HAP-1 (cell line): Measurements from ENCODE around the gene PLSCR3.
"Not testable (repeated sequence)": the region's sequence is repeated elsewhere in the genome, so short reads cannot be mapped to it uniquely, and the experiment has no call there.

Source experiments
- DNase-seq, 2 experiments: peaks; one replicate each; pipeline ENCODE4 v3.0.0-alpha.2; 2016 to 2020; ENCODE audit warnings: low spot score in 2 of 2
- H3K27me3 ChIP-seq: fragments of 250-450 bp; sonication (Bioruptor Pico); 2 replicates; pipeline ENCODE4 v1.5.1; 2020; ENCODE audit warnings: low read depth, mild to moderate bottlenecking, moderate library complexity
- H3K36me3 ChIP-seq: fragments of 250-450 bp; sonication (Bioruptor Pico); replicated peaks from 2 replicates; pipeline ENCODE4 v1.5.1; 2020; ENCODE audit warnings: mild to moderate bottlenecking
- H3K4me1 ChIP-seq: fragments of 250-450 bp; sonication (Bioruptor Pico); 2 replicates; pipeline ENCODE4 v1.5.1; 2020; ENCODE audit warnings: mild to moderate bottlenecking
- H3K4me3 ChIP-seq: fragments of 250-450 bp; sonication (Bioruptor Pico); 2 replicates; pipeline ENCODE4 v1.5.1; 2020; ENCODE audit warnings: mild to moderate bottlenecking, moderate library complexity
- H3K9me3 ChIP-seq: fragments of 250-450 bp; sonication (Bioruptor Pico); 2 replicates; pipeline ENCODE4 v1.5.1; 2020; ENCODE audit warnings: mild to moderate bottlenecking, moderate library complexity
- in situ Hi-C: fragments of 300-500 bp; cut with MboI; formaldehyde crosslinking; loops from 3 replicates; pipeline ENCODE4 v1.14.3; 2020; ENCODE audit warnings: low sequenced_read_pairs, inconsistent platforms, mixed read lengths

Gene PLSCR3

DNA sequence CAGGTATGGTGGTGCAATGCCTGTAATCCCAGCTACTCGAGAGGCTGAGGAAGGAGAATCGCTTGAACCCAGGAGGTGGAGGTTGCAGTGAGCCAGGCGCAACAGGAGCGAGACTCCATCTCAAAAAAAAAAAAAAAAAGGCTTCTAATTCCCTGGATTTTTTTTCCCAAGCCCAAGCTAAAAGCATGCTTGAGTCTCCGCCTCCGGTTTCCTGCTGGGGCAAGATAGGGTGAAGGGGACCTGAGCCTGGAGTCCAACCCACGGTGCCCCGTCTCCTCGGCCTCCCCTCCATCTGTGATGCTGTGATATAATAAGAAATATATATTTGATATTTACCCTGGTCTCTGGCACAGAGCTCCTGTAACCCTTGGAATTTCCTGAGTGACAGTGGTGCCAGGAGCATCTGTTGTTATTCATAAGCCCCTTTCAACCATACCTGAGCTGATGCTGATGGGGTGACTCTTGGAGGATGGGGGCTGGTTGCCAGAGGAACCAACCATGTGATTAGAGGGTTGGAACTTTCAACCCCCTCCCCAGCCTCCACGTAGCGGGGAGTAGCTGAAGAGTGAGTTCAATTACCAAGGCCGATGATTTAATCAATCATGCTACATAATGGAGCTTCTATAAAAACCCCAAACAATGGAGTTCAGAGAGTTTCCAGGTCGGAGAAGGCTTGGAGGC, 26.3 kb downstream of the PLSCR3 start:
- Histone ChIP-seq H3K36me3 (no peaks in the 10 kb centered on the region), H3K9me3 (no peaks in the 10 kb centered on the region), H3K27me3 (no peaks in the 10 kb centered on the region), H3K4me1 (no peaks in the 10 kb centered on the region), H3K4me3 (no peak overlapping the region)
- in situ Hi-C loops: no loop called here
- no peak for DNase-seq

DNA sequence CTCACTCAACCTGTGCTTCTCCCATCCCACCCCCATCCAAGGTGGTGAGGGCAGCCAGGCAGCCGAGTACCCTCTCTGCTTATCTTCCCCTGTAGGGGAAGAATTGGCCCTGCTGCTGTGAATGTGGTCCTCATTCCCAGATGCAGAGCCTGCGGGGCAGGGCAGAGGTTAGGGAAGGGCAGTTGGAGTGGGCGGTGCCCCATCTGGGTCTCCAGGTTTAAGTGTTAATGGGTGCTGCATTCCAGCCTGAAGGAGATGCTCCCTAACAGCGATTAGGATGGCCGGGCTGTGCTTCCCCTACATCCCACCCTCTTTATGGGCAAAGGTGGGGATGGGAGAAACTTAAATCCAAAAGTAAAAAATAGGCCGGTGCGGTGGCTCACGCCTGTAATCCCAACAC, 27.2 kb downstream of the PLSCR3 start:
- Histone ChIP-seq H3K4me3 (no peak overlapping the region), H3K9me3 (no peaks in the 10 kb centered on the region), H3K4me1 (no peaks in the 10 kb centered on the region), H3K27me3 (no peaks in the 10 kb centered on the region), H3K36me3 (no peaks in the 10 kb centered on the region)
- in situ Hi-C loops: no loop called here
- DNase-seq: no peak

DNA sequence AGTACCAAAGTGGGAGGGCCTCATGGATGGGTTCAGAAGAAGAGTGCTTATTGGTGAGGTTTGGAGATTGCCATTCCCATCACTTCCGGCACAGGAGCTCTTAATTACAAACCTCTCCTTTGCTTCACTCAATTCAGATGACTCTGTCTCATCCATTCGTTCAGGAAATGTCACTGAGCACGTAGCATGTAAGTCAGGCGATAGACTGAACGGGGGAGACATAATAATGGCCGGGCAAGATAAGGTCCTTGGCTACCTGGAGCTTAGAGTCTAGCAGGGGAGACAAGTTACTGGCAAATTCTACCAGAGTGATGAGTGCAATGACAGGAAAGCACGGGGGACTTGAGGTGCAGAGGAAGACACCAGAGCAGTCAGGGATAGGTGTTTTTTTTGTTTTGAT, 28.4 kb downstream of the PLSCR3 start:
- in situ Hi-C loops: not testable (repeated sequence)

DNA sequence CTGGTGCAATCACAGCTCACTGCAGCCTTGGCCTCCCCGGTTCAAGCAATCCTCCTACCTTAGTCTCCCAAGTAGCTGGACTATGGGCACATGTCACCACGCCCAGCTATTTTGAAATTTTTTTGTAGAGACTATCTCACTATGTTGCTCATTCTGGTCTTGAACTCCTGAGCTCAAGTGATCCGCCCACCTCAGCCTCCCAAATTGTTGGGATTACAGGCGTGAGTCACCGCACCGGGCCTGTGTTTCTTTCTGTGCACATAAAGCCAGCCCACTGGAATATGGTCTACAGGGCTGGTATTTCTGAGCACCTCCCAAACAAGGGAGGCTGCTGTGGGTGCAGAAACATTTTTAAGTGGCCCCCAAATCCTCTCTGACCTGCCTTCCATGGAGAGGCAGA, 31.0 kb downstream of the PLSCR3 start:
- DNase-seq: no peak
- Histone ChIP-seq H3K9me3 (no peaks in the 10 kb centered on the region), H3K36me3 (no peaks in the 10 kb centered on the region), H3K27me3 (no peaks in the 10 kb centered on the region), H3K4me1 (no peaks in the 10 kb centered on the region), H3K4me3 (no peak overlapping the region)
- in situ Hi-C loops: no loop called here

More for the DNA sequence above, 28.4 kb downstream of the PLSCR3 start:
- not testable (repeated sequence) for H3K4me1 ChIP-seq, DNase-seq, H3K4me3 ChIP-seq, H3K27me3 ChIP-seq, H3K36me3 ChIP-seq, H3K9me3 ChIP-seq

DNA sequence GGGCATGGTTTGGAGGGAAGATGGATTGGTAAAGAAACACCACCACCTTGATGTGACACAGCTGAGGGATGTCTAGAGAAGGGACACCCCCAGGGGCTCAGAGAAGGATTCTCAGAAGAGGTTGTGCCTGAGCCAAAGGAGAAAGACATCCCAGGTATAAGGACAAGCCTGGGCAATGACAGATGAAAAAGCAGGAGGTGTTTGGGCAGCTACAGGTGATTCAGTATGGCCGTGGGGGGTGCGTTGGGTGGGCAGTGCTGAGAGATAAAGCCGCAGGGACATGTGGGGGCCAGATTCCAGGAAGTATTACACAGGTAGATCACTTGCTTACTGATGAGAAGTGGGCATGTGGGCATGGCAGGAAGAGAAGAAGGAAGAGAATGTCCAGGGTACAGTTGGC, 32.4 kb downstream of the PLSCR3 start:
- no peaks in the 10 kb centered on the region for H3K36me3 ChIP-seq
- H3K9me3 ChIP-seq: no peaks in the 10 kb centered on the region
- no peak overlapping the region for H3K4me3 ChIP-seq
- in situ Hi-C loops: no loop called here
- no peak for DNase-seq
- no peaks in the 10 kb centered on the region for H3K4me1 ChIP-seq
- H3K27me3 ChIP-seq: no peaks in the 10 kb centered on the region

DNA sequence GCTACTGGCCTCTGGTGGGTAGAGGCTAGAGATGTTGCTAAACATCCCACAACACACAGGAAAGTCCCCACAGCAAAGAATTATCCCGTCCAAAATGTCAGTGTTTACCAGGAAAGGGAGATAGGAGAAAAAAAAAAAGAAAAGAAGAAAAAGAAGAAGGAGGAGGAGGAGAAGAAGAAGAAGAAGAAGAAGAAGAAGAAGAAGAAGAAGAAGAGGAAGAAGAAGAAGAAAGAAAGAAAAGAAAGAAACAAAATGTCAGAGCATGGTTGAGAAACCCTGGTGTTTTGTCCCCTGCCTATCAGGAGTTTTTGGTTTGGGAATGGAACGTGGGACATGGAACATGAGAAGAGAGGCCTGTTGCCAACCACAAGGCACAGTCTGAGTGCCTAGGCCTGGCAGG, 36.9 kb downstream of the PLSCR3 start:
- H3K9me3 ChIP-seq: no peaks in the 10 kb centered on the region
- in situ Hi-C loops: no loop called here
- no peak for DNase-seq

DNA sequence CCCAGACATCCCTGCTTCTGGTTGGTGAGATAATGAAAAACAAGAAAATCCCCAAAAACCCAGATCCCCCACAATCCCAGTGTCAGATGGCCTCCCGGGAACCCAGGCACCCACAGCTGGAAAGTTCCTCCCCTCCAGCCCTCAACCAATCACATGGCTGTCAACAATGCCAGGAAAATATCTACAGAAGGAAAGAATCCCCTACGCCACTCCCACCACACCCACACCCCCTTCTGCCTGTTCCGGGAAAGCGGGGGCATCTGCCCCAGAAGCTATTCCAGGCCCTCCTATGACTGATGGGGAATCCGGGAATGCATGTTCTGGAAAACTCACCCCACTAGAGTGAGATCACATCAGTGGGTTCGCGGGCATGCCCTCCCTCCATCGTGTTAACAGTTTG, 37.6 kb downstream of the PLSCR3 start:
- Histone ChIP-seq H3K4me1 (peaks cover 3% of the 10 kb centered on the region; the same call in 1 of the 2 replicates), H3K36me3 (no peaks in the 10 kb centered on the region), H3K9me3 (no peaks in the 10 kb centered on the region), H3K4me3 (no peak overlapping the region), H3K27me3 (no peaks in the 10 kb centered on the region)
- in situ Hi-C loops: no loop called here
- DNase-seq: no peak

More for the DNA sequence above, 36.9 kb downstream of the PLSCR3 start:
- Histone ChIP-seq H3K27me3 (no peaks in the 10 kb centered on the region), H3K4me3 (no peak overlapping the region), H3K4me1 (peaks cover 3% of the 10 kb centered on the region; the same call in 1 of the 2 replicates), H3K36me3 (no peaks in the 10 kb centered on the region)

DNA sequence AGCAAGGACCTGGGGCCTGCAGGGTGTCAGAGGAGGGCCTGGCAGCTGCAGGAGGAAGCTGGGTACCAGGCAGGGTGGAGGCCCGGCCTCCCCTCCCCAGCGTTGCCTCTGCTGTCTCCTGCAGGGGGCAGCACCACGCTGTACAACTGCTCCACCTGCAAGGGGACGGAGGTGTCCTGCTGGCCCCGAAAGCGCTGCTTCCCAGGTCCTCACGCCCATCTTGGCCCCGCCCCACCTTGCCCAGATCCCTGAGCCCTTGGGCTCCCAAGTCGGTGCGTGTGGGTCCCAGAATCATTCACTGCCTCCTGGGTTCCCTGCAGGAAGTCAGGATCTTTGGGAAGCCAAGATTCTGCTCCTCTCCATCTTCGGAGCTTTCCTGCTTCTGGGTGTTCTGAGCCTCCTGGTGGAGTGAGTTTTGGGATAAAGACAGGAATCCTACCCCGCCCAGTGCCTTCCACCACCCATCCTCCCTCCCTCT, 38.2 kb downstream of the PLSCR3 start:
- in situ Hi-C loops: no loop called here

DNA sequence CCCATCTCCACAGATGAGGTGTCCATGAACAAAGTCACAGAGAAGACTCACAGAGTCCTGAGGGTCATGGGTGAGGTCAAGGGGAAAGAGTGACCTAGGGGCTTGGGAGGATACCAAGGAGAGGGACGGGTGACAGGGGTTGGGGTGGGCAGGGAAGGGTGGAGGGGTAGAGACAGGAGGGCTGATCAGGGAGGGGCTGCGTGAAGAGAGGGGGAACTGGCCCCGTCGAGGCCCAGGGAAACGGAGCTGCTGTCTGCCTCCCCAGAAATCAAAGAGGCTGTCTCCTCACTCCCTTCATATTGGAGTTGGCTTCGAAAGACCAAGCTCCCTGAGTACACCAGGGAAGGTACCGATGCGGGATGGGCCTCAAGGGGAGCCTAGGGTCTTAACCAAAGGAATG, 38.8 kb downstream of the PLSCR3 start:
- Histone ChIP-seq H3K9me3 (no peaks in the 10 kb centered on the region), H3K36me3 (no peaks in the 10 kb centered on the region), H3K4me3 (no peak overlapping the region), H3K4me1 (peaks cover 3% of the 10 kb centered on the region; the same call in 1 of the 2 replicates), H3K27me3 (no peaks in the 10 kb centered on the region)
- no peak for DNase-seq
- in situ Hi-C loops: no loop called here

More for the DNA sequence above, 38.2 kb downstream of the PLSCR3 start:
- peaks cover 3% of the 10 kb centered on the region; the same call in 1 of the 2 replicates for H3K4me1 ChIP-seq
- no peaks in the 10 kb centered on the region for H3K36me3 ChIP-seq
- no peak overlapping the region for H3K4me3 ChIP-seq
- no peaks in the 10 kb centered on the region for H3K27me3 ChIP-seq
- H3K9me3 ChIP-seq: no peaks in the 10 kb centered on the region
- DNase-seq: peak; percentile 80 to 95

DNA sequence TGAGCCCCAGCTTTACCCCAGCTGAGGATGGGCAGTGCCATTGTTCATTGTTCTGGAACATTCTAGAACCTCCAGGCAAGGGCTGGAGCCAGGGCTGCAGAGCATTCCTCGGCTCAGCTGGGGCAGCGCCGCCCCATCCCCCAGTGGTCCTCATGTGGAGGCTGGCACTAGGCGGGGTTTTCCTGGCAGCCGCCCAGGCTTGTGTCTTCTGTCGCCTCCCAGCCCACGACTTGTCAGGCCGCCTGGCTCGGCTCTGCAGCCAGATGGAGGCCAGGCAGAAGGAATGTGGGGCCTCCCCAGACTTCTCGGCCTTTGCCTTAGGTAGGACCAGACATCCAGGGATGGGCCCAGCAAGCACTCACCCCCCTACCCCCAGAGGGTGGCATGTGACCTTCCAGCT, 39.3 kb downstream of the PLSCR3 start, which contains the start of gene TMEM95:
Gene TMEM95, plus strand, starts transcription at position 104 of the 400 bp plus-strand sequence. Its CDS starts 49 bp downstream, at position 153.
- peaks cover 3% of the 10 kb centered on the region; the same call in 1 of the 2 replicates for H3K4me1 ChIP-seq
- H3K9me3 ChIP-seq: no peaks in the 10 kb centered on the region
- no peaks in the 10 kb centered on the region for H3K27me3 ChIP-seq
- no peak within 1 kb of the TSS for H3K4me3 ChIP-seq
- no peak for DNase-seq
- in situ Hi-C loops: no loop called here
- no peaks in the 10 kb centered on the region for H3K36me3 ChIP-seq

DNA sequence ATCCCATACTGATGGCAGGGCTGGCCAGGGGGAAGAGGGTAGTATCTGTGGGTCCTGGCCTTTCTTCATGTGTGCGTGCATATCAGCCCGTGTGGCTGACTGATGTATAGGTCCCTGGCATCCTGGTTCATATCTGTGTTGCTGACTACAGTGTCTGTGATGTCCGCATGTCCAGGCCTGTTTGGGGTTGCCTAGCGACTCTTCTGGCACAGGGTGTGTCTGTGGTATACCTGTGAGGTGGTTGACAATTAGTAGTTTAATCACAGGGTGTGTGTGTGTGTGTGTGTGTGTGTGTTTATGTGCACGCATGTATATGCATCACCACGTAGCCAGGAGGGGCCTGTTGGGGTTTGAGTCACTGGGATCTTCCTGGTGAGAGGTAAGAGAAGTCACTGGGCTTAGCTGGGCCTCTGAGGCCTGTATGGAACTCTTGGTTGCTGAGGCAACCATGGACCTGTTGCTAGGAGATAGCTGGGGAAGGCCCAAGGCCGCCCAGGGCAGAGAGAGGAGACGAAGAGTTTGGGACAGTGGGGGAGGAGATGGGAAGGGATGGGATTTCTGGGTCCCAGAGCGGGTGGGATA, 40.0 kb downstream of the PLSCR3 start:
- Histone ChIP-seq H3K9me3 (no peaks in the 10 kb centered on the region), H3K36me3 (no peaks in the 10 kb centered on the region), H3K4me1 (peaks cover 3% of the 10 kb centered on the region; the same call in 1 of the 2 replicates), H3K27me3 (no peaks in the 10 kb centered on the region), H3K4me3 (no peak overlapping the region)
- peak in 1 of 2 experiments; percentile 22 for DNase-seq
- in situ Hi-C loops: no loop called here

DNA sequence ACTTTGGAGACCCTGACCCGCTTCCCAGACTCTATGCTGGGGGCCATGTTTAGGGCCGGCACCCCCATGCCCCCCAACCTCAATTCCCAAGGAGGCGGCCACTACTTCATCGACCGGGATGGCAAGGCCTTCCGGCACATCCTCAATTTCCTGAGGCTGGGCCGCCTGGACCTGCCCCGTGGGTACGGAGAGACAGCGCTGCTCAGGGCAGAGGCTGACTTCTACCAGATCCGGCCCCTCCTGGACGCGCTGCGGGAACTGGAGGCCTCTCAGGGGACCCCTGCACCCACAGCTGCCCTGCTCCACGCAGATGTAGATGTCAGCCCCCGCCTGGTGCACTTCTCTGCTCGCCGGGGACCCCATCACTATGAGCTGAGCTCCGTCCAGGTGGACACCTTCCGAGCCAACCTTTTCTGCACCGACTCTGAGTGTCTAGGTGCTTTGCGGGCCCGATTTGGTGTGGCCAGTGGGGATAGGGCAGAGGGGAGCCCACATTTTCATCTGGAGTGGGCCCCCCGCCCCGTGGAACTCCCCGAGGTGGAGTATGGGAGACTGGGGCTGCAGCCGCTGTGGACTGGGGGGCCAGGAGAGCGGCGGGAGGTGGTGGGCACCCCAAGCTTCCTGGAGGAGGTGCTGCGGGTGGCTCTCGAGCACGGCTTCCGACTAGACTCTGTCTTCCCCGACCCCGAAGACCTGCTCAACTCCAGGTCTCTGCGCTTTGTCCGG, 41.3 kb downstream of the PLSCR3 start:
- no peaks in the 10 kb centered on the region for H3K27me3 ChIP-seq
- no peaks in the 10 kb centered on the region for H3K9me3 ChIP-seq
- in situ Hi-C loops: no loop called here
- H3K4me3 ChIP-seq: no peak overlapping the region
- H3K36me3 ChIP-seq: no peaks in the 10 kb centered on the region
- H3K4me1 ChIP-seq: peaks cover 3% of the 10 kb centered on the region; the same call in 1 of the 2 replicates
- no peak for DNase-seq

DNA sequence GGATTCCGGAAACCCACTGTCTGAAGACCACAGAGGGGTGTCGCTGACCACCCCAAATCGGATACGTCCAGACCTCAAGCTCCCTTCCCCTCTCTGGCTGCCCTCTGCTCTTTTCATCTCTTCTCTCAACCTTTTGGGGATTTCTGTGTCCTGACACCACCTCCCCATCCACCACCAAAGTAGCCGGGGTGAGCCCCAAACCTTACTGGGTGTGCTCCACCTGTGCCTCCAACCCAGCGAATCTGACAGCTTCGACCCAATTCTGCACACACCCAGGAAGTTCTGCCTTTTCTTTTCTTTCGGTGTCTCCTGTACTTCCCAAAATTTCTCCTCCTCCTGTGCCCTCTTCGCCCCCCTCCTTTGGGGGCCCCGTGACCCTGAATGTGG, 41.8 kb downstream of the PLSCR3 start:
- no peaks in the 10 kb centered on the region for H3K9me3 ChIP-seq
- peak overlapping the region; percentile 34; the same call in 1 of the 2 replicates for H3K4me3 ChIP-seq
- H3K27me3 ChIP-seq: no peaks in the 10 kb centered on the region
- in situ Hi-C loops: no loop called here
- H3K36me3 ChIP-seq: no peaks in the 10 kb centered on the region
- DNase-seq: no peak
- peaks cover 3% of the 10 kb centered on the region; the same call in 1 of the 2 replicates for H3K4me1 ChIP-seq
